Neural cell (in vitro differentiated cells): ENCODE results near the gene PIGT.

Experiments used
- POLR2AphosphoS5 ChIP-seq: IDR thresholded peaks from 2 replicates; pipeline ENCODE4 v1.6.1; 2012
- TAF1 ChIP-seq: IDR thresholded peaks from 2 replicates; pipeline ENCODE4 v1.6.1; 2012; ENCODE audit warnings: low read depth
- TF ChIP-seq, protein P1 (sequence below): fragments of 450-650 bp; IDR thresholded peaks from 2 replicates; pipeline ENCODE4 v1.5.1; 2014; ENCODE audit warnings: antibody characterized with exemption, mild to moderate bottlenecking, moderate library complexity; ENCODE audit not compliant: poor library complexity, severe bottlenecking

DNA sequence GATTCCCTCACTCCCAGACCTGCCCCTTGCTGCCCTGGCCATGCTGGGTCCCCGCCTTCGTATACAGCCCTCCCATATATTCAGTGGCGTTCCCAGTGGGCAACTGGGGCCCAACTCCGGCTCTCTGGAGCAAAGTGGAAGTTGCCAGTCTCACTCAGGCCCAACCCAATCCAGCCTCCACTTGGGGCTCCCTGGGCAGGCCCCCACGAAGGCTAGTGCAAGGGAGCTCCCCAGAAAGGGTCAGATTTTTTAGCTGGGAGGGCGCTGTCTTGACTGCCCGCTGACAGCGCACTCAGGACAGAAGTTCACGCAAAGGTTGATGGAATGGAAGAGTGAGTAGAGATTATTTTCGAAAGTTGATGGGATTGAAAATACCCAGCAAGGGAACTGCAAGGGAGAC, 43.7 kb upstream of the PIGT start:
- TF ChIP-seq, protein P1, sequence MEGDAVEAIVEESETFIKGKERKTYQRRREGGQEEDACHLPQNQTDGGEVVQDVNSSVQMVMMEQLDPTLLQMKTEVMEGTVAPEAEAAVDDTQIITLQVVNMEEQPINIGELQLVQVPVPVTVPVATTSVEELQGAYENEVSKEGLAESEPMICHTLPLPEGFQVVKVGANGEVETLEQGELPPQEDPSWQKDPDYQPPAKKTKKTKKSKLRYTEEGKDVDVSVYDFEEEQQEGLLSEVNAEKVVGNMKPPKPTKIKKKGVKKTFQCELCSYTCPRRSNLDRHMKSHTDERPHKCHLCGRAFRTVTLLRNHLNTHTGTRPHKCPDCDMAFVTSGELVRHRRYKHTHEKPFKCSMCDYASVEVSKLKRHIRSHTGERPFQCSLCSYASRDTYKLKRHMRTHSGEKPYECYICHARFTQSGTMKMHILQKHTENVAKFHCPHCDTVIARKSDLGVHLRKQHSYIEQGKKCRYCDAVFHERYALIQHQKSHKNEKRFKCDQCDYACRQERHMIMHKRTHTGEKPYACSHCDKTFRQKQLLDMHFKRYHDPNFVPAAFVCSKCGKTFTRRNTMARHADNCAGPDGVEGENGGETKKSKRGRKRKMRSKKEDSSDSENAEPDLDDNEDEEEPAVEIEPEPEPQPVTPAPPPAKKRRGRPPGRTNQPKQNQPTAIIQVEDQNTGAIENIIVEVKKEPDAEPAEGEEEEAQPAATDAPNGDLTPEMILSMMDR: no peak
- TF ChIP-seq TAF1: no peak
- TF ChIP-seq POLR2AphosphoS5: no peak
